NCI-H446 (cell line): ENCODE results near the gene PMIS2.

ENCODE experiments used
- DNase-seq, 2 experiments: peaks; one replicate each; lab custom pipeline; 2025; lab: John Stamatoyannopoulos, UW

PMIS2 gene

DNA sequence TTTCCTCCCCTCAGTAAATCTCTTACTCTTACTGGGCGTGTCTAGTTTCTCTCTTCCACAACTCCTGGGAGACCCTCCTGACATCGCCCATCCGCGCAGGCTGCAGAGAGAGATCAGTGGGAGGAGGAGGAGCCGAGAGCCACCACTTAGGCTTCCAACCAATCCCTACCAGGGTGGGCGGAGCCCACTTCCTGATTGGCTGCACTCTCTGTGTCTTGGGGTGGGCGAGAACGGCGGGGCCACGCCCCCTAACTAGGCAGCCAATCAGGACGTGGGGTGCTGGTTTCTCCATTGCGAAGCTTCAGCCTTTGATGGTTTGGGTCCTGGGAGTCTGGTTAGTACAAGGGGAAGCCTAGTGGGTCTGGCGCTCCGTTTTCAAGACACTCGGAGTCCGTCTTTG lies at the start of gene PMIS2:
Gene PMIS2 (plus strand): TSS at position 326 of the 400 bp plus-strand sequence. CDS start 87 bp downstream, outside the sequence.
- no peak for DNase-seq

DNA sequence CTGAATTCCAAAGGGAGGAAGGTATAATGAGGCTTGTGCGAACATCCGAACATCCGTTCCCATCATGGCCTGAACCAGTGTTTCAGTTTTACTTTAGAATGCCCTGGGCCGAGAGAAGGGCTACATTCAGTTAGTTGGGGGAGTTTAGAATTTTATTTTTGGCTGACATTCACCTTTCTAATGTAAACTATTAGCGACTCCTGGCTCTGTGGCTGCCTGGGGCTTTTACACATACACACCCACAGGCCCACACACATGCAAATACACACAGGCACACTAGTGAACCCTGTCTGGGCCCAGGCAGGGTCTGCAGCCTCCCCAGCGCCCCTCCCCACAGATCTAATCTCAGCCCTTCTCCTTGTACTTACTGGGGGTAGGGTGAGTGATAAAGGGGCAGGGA lies 46.7 kb upstream of the PMIS2 start:
- DNase-seq = no peak

DNA sequence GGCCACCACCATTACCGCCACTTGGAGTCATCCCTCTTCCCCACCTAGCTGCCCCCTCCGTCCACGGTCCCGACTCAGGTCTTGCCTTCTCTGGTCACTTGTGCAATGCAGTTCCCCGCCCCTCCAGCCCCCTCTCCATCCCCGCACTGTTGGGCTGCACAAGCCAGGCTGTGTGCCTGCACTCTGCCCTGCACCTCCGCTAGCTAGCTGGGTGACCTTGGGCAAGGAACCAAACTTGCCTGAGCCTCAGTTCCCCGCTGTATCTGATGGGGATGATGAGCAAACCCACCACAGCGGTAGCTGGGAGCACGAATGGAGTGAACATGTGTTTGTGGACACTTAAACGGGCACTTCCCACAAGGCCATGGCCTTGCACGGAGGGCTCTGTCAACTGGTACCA lies 46.1 kb upstream of the PMIS2 start:
- no peak for DNase-seq

DNA sequence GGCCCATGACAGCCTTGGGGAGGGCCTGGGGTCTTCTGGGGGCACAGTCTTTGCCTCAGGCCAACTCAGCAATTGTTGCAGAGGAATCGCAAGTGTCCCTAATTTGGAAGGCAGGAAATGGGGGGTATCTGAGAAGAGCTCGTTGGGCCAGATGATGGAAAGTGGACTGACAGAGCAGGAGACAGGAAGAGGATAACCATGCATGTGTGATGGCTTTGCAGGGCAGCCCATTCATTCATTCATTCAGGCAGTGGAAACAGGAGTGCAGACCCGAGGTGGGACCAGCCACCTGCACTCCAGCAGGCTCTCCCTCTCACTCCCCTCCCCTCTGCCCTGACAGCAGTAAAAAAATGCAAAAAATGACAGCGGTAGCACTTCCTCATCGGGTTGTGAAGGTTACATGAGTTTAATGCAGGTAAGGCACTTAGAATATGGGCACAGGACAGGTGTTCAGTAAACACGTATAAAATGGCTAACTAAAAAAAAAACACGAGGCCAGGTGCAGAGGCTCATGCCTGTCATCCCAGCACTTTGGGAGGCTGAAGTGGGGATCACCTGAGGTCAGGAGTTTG lies 45.5 kb upstream of the PMIS2 start:
- DNase-seq = no peak

DNA sequence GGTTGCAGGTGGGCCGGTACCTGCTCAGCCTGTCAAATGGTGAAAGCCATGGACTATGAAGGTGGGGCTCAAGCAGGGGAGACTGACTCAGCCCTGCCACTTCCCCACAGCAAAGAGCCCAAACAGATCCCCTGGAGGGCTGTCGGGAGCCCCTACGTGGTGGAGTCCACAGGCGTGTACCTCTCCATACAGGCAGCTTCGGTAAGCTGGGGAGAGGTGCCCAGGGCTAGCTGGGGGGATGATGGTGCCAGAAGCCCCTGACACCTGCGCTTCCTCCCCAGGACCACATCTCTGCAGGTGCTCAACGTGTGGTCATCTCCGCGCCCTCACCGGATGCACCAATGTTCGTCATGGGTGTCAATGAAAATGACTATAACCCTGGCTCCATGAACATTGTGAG lies 43.8 kb upstream of the PMIS2 start:
- no peak for DNase-seq

DNA sequence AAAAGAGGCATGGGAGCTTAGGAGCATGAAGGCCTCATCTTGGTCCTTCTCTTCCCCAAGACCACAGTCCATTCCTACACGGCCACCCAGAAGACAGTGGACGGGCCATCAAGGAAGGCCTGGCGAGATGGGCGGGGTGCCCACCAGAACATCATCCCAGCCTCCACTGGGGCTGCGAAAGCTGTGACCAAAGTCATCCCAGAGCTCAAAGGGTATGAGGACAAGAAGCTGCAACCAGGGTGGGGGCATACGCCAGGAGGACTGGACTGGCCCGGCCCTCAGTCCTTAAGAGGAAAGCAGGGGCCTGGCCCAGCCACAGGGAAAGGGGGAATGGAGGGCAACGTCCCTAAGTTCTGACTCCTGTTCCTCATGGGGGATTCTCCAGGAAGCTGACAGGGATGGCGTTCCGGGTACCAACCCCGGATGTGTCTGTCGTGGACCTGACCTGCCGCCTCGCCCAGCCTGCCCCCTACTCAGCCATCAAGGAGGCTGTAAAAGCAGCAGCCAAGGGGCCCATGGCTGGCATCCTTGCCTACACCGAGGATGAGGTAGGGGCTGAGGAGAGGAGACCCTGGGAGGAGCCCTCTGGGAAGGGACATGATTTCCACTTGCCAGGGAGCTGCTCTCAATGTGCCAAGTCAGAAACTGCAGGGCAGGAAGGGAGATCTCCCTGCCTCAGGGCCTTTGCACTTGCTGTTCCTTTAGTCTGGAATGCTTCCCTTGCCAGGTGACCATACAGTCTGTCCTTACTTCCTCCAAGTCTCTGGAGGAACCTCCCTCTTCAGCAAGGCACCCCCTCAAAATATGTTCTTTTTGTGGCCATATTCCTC lies 42.5 kb upstream of the PMIS2 start:
- DNase-seq = no peak

DNA sequence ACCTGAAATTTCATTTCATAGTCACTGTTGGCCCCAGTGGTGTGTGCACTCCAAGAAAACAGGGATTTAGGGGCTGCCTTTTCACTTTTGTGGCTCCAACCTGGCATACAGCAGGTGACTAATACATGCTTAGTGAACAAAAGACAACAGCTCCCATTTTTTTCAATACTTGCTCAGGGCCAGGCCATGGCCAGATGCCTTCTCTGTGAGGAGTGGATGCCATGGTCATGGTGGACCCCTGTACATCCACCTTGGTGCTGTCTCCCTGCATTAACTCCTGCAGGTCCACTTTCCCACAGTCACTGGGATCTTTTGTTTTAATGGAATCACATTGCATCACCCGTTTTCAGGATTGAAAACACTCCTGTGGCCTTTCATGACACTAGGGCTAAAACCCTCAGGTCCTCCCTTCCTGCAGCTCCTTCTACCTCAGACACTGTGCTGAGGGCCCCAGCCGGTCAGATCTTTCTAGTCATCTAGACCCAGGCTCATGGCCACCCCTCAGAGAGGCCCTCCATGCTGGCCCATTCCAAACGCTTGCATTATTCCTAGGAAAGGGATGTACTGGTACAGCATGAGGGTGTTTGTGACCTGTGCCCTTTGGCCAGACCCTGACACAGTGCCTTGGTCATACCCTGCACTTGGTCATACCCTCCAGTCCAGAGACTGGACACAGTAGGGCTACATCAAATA lies 41.7 kb upstream of the PMIS2 start:
- no peak for DNase-seq

DNA sequence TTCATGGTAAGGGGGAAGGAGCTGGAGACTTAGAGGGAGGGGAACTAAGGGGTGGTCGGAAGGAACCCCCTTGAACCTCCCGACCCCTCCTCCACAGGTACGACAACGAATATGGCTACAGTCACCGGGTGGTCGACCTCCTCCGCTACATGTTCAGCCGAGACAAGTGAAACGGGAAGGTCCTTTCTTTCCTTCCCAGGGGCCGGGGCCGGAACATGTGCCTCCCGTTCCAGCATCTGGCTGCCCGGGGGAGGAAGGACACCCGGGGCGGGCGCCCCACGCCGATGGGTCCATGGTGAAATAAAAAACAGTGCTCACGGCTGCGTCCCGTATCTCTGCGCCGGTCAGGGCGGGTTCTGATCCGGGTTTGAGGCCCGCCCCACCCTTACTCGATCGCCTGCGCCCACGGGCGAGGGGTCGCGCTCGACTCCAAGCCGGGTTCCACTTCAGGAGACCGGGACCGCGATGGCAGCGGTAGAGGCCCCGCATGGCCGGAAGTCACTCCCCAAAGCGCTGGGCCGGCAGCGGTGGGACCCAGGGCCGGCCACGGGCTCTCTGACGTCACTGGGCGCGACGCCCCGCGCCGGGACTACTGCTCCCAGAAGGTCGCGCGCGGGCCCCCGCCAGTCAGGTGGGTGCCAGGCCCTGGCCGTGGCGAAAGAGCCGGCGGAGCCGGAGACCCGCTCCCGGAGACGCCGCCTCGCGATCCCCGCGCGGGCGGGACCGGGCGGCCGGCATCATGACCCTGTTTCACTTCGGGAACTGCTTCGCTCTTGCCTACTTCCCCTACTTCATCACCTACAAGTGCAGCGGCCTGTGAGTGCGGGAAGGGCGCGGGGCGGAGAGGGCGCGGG lies 40.7 kb upstream of the PMIS2 start, which contains the start of gene TMEM147:
Gene TMEM147 (plus strand): TSS at position 626 of the 854 bp plus-strand sequence. CDS start 114 bp downstream, at position 740.
- peak; percentile 82 to 93 for DNase-seq

DNA sequence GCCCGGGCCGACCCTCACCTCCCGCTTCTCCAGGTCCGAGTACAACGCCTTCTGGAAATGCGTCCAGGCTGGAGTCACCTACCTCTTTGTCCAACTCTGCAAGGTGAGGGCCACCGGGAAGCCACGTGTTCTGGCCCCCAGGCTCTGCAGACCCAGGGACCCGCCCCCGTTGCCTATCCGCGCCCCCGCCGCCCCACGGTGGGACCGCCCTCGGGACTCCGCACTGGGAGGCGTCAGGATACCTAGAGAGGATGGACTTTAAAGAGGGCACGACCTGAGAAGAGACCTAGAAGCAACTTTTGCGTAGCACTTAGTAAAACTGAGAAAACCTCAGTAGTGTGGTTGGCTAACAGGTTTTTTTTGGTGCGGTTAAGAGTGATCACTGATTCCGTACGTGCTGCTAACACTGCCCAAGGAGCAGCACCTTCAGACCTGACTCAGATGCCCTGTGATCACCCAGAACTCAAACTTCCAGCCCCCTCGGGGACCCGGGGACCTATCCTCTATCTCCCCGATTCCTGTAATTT lies 40.1 kb upstream of the PMIS2 start:
- peak; percentile 9 to 46 for DNase-seq

DNA sequence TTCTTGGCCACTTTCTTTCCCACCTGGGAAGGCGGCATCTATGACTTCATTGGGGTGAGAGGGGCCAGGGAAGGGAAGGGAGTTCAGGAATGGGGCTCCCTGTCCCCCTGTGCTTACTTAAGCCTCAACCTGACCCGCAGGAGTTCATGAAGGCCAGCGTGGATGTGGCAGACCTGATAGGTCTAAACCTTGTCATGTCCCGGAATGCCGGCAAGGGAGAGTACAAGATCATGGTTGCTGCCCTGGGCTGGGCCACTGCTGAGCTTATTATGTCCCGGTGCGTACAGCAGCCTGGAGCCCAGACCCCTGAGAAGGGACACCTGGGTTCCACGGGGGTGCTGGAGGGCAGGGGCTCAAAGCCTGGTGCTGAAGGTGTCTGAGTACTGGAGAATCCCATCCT lies 39.4 kb upstream of the PMIS2 start:
- no peak for DNase-seq

DNA sequence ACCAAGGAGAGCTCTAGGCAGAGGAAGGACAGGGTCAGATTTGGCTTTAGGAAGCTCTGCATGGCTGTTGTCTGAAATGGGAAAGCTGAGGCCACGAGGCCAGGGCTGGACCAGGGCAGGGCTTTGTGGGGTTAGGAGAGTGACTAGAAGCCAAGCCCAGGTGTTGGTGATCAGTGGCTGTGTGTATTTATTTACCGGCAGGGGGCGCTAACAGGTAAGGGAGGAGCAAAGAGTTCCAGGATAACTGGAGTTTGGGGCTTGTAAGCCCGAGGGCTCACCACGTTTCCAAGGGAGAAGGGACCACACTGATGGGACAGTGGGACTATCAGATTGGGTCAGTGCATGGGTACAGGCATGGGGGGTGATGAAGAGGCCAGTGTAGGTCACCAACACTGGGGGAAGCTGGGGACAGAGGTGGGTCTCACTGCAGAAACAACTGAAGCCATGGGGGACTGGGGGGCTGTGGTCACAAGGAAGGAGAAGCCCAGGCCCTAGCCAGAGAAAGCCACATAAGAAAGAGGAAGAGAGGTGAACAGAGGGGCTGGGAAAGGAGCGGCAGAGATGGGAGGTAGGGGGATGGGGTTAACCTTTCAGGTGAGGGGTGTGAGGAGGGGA lies 36.7 kb upstream of the PMIS2 start:
- DNase-seq = peak; percentile 57 to 72

DNA sequence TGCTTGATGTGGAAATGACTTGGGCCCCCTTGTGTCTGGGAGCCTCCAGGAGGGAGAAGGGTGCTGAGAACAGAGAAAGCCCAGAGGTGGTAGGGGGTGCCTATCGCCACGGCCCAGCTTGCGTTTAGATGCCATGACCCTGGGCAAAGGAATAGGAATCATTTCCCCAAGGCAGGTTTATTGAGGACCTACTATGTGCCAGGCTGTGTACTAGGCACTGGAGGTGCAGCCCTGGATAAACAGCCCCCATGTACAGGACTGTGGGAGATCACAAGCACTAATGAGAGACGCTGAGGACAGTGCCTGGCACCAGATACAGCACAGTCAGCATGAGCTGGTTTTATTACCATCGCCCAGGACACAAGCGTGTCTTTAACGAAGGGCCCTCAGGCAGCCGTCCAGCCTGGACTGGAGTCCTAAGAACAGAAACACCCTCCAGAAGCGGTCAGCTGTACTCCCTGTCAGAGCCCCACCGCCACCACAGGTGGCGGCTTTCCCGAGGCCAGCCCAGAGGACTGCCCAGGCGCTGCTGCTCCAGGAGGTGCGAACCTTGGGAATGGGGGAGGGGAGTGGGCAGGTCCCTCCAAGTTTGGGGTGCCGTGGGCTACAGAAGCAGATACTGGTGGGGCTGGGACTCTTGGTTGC lies 36.0 kb upstream of the PMIS2 start:
- no peak for DNase-seq

DNA sequence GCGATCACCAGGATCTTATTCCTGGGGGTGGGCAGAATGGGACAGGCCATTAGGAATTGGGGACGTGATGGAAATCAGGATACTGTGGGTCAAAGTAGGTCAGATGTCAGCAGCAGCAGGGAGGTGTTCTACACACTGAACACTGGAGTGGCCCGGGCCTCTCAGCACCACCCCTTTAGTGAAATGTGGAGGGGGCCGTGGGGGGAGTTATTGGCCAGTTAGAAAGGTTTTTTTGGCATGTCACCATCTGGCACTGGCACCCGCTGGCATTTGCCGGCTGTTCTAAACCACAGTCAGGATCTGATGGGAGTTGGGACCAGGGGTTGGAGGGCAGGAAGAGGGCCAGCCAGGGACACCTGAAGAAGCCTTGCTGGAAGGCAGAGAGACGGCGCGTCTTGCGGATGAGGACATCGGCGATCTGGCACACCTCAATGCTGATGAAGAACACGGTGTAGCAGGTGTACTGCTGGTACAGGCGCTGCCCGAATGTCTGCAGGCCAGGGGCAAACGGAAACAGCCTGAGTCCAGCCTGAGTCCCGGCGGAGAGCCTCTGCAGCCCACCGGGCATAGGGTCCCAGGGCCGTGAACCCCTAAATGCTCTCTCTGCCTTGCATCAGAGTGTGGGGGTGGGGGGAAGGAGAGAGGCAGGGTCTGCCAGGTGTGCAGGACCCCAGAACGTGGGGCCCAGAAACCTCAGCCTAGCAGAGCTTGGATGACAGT lies 34.7 kb upstream of the PMIS2 start:
- DNase-seq = no peak

DNA sequence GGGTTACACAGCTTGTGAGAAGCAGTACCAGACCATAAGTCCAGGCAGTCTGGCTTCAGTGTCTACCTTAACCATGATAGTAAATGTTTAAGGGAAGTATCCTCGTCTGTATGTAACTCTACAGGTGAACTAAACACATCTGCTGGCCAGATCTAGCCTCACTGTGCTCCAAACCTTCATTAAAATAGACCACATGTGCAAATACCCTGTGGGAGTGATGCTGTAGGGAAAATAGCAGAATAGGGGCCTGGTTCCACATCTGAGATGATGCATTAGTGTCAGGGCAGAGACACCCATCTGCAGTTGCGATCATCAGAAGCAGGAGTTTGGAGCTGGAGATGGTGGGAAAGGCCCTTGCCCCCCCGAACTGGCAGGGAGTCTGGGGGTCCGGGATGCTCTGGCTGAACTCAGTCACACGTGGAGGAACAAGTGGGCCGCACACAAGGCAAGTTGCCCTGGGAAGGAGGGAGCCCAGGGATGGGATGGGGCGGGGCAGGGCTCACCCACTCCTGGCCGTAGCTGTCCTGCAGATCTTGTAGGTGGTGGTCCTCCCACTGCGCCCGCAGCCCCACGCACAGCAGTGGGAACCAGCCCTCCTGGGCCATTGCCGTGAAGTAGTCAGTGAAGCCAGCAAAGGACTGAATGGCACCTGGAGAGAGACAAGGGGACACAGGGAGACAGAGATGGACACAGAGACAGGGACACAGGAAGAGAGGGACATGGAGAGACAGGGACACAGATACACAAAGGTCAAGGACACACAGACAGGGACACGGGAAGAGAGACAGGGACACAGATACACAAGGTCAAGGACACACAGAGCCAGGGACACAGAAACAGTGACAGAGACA lies 33.2 kb upstream of the PMIS2 start:
- no peak for DNase-seq

DNA sequence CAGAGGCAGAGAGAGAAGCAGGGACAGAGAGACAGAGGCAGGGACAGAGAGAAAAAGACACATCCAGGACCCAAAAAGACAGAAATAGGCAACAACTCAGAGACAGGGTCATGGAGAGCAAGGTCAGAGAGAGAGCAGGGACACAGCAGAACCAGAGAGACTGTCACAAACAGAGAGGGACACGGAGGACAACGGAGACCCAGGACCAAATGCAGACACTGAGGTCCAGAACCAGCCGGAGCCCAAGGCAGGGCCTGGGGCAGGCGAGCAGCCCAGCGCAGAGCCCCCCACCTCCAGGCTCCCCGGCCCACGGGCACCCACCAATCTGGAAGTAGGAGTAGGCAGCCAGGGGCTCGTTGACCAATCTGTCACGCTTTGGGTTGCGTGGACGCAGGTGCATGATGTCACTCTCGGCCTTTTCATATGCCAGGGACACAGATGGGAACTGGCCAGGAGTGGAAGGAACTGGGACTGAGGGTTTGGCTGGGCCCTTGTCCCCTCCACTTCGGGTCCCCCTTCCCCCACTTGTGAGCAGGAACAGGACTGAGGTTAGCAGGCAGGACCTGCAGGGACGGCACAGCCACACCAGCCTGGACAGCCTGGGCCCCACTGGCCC lies 32.5 kb upstream of the PMIS2 start:
- DNase-seq = no peak

DNA sequence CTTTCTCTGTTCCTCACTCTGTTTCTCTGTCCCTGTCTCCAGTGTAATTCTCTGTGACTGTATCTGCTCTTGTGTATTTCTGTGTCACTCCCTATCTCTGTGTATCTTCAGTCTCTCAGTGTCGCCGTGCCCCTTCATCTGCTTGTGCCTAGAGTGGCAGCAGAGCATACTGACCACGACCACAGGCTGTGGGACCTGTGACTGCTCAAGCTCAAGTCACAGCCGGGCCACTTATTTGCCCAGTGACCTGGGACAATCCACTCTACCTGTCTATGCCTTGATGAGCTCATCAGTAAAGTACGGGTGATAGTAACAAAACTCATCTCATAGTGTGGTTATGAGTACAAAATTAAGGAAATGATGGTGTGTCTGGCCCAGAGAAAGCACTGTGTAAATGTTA lies 31.9 kb upstream of the PMIS2 start:
- DNase-seq = no peak

DNA sequence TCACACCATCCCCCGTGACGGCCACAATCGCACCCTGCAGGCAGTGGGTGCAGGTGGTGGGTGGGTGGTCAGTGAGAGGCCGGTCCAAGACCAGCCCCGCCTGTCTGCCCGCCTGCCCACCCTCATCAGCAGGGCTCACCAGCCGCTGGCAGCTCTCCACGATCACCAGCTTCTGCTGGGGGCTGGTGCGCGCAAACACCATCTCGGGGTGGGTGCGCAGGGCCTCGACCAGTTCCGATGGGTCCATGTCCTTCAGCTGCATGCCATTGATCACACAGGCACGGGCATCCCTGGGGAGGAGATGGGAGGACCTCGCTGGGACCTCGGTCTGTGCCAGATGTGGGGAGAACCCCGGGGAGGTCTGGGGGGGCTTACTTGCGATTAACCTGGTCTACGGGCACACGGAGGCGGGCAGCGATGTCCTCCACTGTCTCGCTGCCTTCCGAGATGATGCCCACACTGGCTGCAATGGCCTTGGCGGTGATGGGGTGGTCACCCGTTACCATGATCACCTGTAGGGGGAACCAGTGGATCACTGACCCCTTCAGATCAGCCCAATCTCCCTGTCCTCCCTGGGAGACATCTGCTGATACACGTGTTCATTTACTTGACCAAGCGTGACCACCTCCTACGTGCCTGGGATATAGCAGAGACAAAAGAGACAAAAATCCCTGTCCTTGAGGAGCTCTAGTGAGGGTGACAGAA lies 30.5 kb upstream of the PMIS2 start:
- DNase-seq = no peak

DNA sequence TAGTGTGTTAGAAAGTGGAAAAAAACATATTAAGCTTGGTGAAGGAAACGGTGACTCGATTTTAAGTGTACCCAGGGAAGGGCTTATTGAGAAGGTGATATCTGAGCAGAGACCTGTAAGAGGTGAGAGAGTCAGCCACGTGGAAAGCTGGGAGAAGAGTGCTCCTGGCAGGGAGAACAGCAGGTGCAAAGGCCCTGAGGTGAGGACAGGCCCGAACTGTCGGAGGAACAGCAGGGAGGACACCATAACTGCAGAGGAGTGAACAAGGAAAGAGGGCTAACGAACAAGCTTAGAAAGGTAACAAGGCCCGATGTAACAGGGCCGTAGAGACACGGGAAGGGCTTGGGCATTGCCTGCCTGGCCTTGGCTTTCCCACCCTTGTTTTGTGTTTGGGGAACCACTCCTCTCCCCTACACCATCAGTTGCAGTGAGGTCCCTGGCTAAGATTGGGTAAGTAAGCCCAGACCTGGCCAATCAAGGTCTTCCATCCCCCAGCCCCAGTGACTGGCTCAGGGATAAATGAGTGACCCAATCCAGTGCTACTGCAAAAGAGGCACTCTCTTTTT lies 29.9 kb upstream of the PMIS2 start:
- DNase-seq = no peak
